Right lobe of liver (tissue), 6 donors: ENCODE results near the gene RPGRIP1. TPM values are rescaled to one million over a fixed set of nuclear protein-coding genes. Genes with fewer than 3 reads are reported as not detected.

Source experiments
- ATAC-seq, 4 donors: fragments of 200-7000 bp; cut with Tn5 transposase; one replicate each; pipeline ENCODE4 v1.9.1; 2020; ENCODE audit warnings: mild to moderate bottlenecking in 4 of 4, moderate library complexity in 4 of 4
- DNase-seq, 3 donors: peaks; one replicate each; pipeline ENCODE4 v3.0.0-alpha.2; 2020
- H3K27ac ChIP-seq, 3 donors: fragments of 200-600 bp; one replicate each; pipeline ENCODE4 v1.8.0; 2022
- H3K27me3 ChIP-seq, 2 donors: fragments of 200-600 bp; one replicate each; pipeline ENCODE4 v1.8.0; 2022
- H3K36me3 ChIP-seq, 4 donors: fragments of 200-600 bp; sonication (generic) in 1 of 4; one replicate each; pipeline versions ENCODE4 v1.5.1 to v1.8.0; 2017 to 2022; ENCODE audit warnings: control low read depth in 1 of 4
- H3K4me1 ChIP-seq, 4 donors: fragments of 200-600 bp; sonication (generic) in 1 of 4; one replicate each; pipeline versions ENCODE4 v1.5.1 to v1.8.0; 2017 to 2022; ENCODE audit warnings: control low read depth in 1 of 4
- H3K4me3 ChIP-seq, 3 donors: fragments of 200-600 bp; one replicate each; pipeline ENCODE4 v1.8.0; 2022
- H3K9me3 ChIP-seq, 4 donors: fragments of 200-600 bp; sonication (generic) in 1 of 4; one replicate each; pipeline versions ENCODE4 v1.5.1 to v1.8.0; 2017 to 2022; ENCODE audit warnings: control low read depth in 1 of 4
- CTCF ChIP-seq, 4 donors: fragments of 200-600 bp in 3 of 4; fragments of 450-650 bp in 1 of 4; IDR thresholded peaks; one replicate each; pipeline versions ENCODE4 v1.5.1 to v1.8.0; 2016 to 2022; ENCODE audit warnings: antibody characterized with exemption in 4 of 4, mild to moderate bottlenecking in 2 of 4
- POLR2A ChIP-seq: fragments of 450-650 bp; IDR thresholded peaks from one replicate; pipeline ENCODE4 v1.6.1; 2017; ENCODE audit warnings: antibody characterized with exemption, mild to moderate bottlenecking
- WGBS: methylation state at CpG from one replicate; pipeline ENCODE4 v1.1.6; 2018; ENCODE audit warnings: low coverage, low lambda C conversion rate; ENCODE audit not compliant: insufficient coverage; ENCODE audit errors: missing lambda C conversion rate; 5-methylcytosine and 5-hydroxymethylcytosine counted together
- intact Hi-C, 2 donors: fragments of 100-400 bp; cut with DNase I; formaldehyde crosslinking; loops; one replicate each; pipeline versions ENCODE4 v1.11.2 to v1.14.1; 2022
- total RNA-seq, 6 experiments: library from RNA; depleted of rRNA in 2 of 6; stranded (reverse); fragments of >200 nt in 2 of 6; fragmentation: NEBNext Ultra II Directional in 3 of 6; extraction: Animal tissue kit (Norgen Biotek cat#: 25700) in 3 of 6; gene quantifications; one replicate each; pipeline versions ENCODE4 v1.1.0 to v1.2.4, GENCODE V29; 2016 to 2023
- donor health status: DM: no; HTN: yes; CAD: no.
- donor health status: DM: no; HTN: no; CAD: no.
- donor health status: DM: no; HTN: no; CAD: no.
- donor health status: DM: no; HTN: yes; CAD: no.
- donor health status: DM: no; HTN: yes; CAD: no.

RPGRIP1 gene
- total RNA-seq, 6 experiments from 2014 or later, result 0.22 to 1.8 (median 1.0) TPM

- WGBS, result 75% methylated on average over 1 of the region's 2 CpGs
- TF ChIP-seq POLR2A, result no peak
- TF ChIP-seq CTCF (IDR thresholded peaks at IDR 0.05), result no peak
- Histone ChIP-seq H3K9me3 (no peaks in the 10 kb centered on the region), H3K27me3 (no peaks in the 10 kb centered on the region), H3K4me3 (no peak overlapping the region), H3K4me1 (no peaks in the 10 kb centered on the region), H3K27ac (no peak overlapping the region), H3K36me3 (no peaks in the 10 kb centered on the region)
- intact Hi-C loops, result no loop called here
- ATAC-seq (no peak), DNase-seq (no peak)
These were observed 42.8 kb downstream of the RPGRIP1 start for GRCh38 chr14:21322716-21323115.

GRCh38 chr14:21326972-21327371 is 47.1 kb downstream of the RPGRIP1 start:
- no peak overlapping the region for H3K27ac ChIP-seq
- intact Hi-C loops, result no loop called here
- no peaks in the 10 kb centered on the region for H3K27me3 ChIP-seq
- H3K9me3 ChIP-seq, result no peaks in the 10 kb centered on the region
- H3K36me3 ChIP-seq, result no peaks in the 10 kb centered on the region
- ATAC-seq (no peak), DNase-seq (no peak)
- no peaks in the 10 kb centered on the region for H3K4me1 ChIP-seq
- WGBS, result 58% methylated on average over 1 of the region's 1 CpG
- H3K4me3 ChIP-seq, result no peak overlapping the region
- TF ChIP-seq POLR2A, result no peak
- TF ChIP-seq CTCF (IDR thresholded peaks at IDR 0.05), result no peak

Other genes with a start within 250 kb of the RPGRIP1 start
- gene TPPP2, start 249.9 kb upstream of the RPGRIP1 start, total RNA-seq, result 1 to 10 TPM in 3 of 6 experiments, under 1 TPM in 3; 0.24 to 3.4 (median 1.6) TPM
- gene RNASE13, start 245.3 kb upstream of the RPGRIP1 start, total RNA-seq, result not detected
- under 1 TPM in 3 of 6 experiments, not detected in 3; 0.18 to 0.31 (median 0.22) TPM for gene RNASE7, start 237.7 kb upstream of the RPGRIP1 start, total RNA-seq
- not detected for gene RNASE8, start 222.3 kb upstream of the RPGRIP1 start, total RNA-seq
- 10 to 100 TPM; 17.1 to 35.8 (median 25.1) TPM for gene ARHGEF40, start 209.8 kb upstream of the RPGRIP1 start, total RNA-seq
- 10 to 100 TPM in 2 of 6 experiments, 1 to 10 TPM in 4; 6.9 to 20.6 (median 9.3) TPM for gene ZNF219, start 181.4 kb upstream of the RPGRIP1 start, total RNA-seq
- gene TMEM253, start 179.0 kb upstream of the RPGRIP1 start, total RNA-seq, result 1 to 10 TPM in 1 of 6 experiments, under 1 TPM in 3, not detected in 2; 0.20 to 1.2 (median 0.38) TPM
- not detected for gene OR5AU1, start 124.0 kb upstream of the RPGRIP1 start, total RNA-seq
- gene HNRNPC, start 10.6 kb upstream of the RPGRIP1 start, total RNA-seq, result 100 to 1,000 TPM; 170 to 247 (median 229) TPM
- gene SUPT16H, start 103.9 kb downstream of the RPGRIP1 start, total RNA-seq, result 10 to 100 TPM; 13.0 to 28.8 (median 19.5) TPM
- gene CHD8, start 176.0 kb downstream of the RPGRIP1 start, total RNA-seq, result 10 to 100 TPM; 20.5 to 28.3 (median 24.8) TPM
- gene RAB2B, start 196.9 kb downstream of the RPGRIP1 start, total RNA-seq, result 1 to 10 TPM; 6.8 to 9.4 (median 8.0) TPM
- gene TOX4, start 197.1 kb downstream of the RPGRIP1 start, total RNA-seq, result 10 to 100 TPM; 19.9 to 37.0 (median 33.3) TPM
- 10 to 100 TPM; 14.7 to 26.7 (median 18.4) TPM for gene METTL3, start 231.3 kb downstream of the RPGRIP1 start, total RNA-seq
- gene SALL2, start 246.3 kb downstream of the RPGRIP1 start, total RNA-seq, result 1 to 10 TPM in 2 of 6 experiments, under 1 TPM in 4; 0.40 to 2.9 (median 0.69) TPM